Naive thymus-derived CD8-positive, alpha-beta T cell (primary cell): ENCODE results near the gene NOP14. TPM values are rescaled to one million over a fixed set of nuclear protein-coding genes. Genes with fewer than 3 reads are reported as not detected.
"Not testable (repeated sequence)": the region's sequence is repeated elsewhere in the genome, so short reads cannot be mapped to it uniquely, and the experiment has no call there.

Experiments
- ATAC-seq, 2 donors: fragments of 150-1000 bp; cut with Tn5 transposase in 1 of 2; sonication (Bioruptor Pico), chemical (Tn5 transposase) in 1 of 2; 1 replicate in 1 of 2; 2 replicates in 1 of 2; pipeline ENCODE4 v1.10.0; 2021; ENCODE audit warnings: mild to moderate bottlenecking in 2 of 2, moderate library complexity in 2 of 2
- POLR2A ChIA-PET: fragments of 350-600 bp; sonication (Branson Sonifier 250); formaldehyde crosslinking; loops from one replicate; lab custom pipeline; 2021; ENCODE audit warnings: antibody characterized with exemption; lab: Charles Lee
- DNase-seq, 10 donors: peaks; one replicate each; pipeline versions ENCODE4 v3.0.0 to v3.0.0-alpha.2; 2020 to 2022
- H3K27ac Mint-ChIP-seq, 10 donors: one replicate each; pipeline ENCODE4 v1.8.0; 2020 to 2022; ENCODE audit warnings: mild to moderate bottlenecking in 10 of 10, mixed read lengths in 10 of 10, moderate library complexity in 4 of 10, inconsistent platforms in 1 of 10
- H3K27me3 Mint-ChIP-seq, 5 donors: one replicate each; pipeline ENCODE4 v1.8.0; 2021 to 2022; ENCODE audit warnings: mixed read lengths in 5 of 5
- H3K36me3 Mint-ChIP-seq, 3 donors: one replicate each; pipeline ENCODE4 v1.8.0; 2020 to 2022; ENCODE audit warnings: mixed read lengths in 3 of 3, mild to moderate bottlenecking in 2 of 3, inconsistent platforms in 1 of 3
- H3K4me1 Mint-ChIP-seq, 4 donors: one replicate each; pipeline ENCODE4 v1.8.0; 2021 to 2022; ENCODE audit warnings: mixed read lengths in 4 of 4
- H3K4me3 Mint-ChIP-seq, 10 donors: one replicate each; pipeline ENCODE4 v1.8.0; 2020 to 2022; ENCODE audit warnings: mild to moderate bottlenecking in 10 of 10, mixed read lengths in 10 of 10, moderate library complexity in 6 of 10, inconsistent platforms in 1 of 10
- H3K9me3 Mint-ChIP-seq, 9 donors: one replicate each; pipeline ENCODE4 v1.8.0; 2020 to 2022; ENCODE audit warnings: mixed read lengths in 9 of 9, mild to moderate bottlenecking in 3 of 9, inconsistent platforms in 1 of 9, moderate library complexity in 1 of 9
- polyA plus RNA-seq, 3 donors: library from polyadenylated mRNA; unstranded; fragments of 300-500 nt; fragmentation: Illumina TruSeq; gene quantifications; one replicate each; pipeline ENCODE4 v1.2.3, GENCODE V29; 2021
- total RNA-seq, 8 experiments: library from RNA in 2 of 8; stranded (reverse) in 2 of 8; gene quantifications; one replicate each; pipeline ENCODE4 v1.2.3 and lab custom pipeline; 2021 to 2026

Gene NOP14
- total RNA-seq, result 10 to 100 TPM; 46.1 to 47.8 TPM
- 10 to 100 TPM; 10.8 to 31.8 (median 21.8) TPM for polyA plus RNA-seq
- total RNA-seq (lab: John Stamatoyannopoulos, UW), result 92.7 to 321 (median 121) reads per million in 6 experiments

DNA sequence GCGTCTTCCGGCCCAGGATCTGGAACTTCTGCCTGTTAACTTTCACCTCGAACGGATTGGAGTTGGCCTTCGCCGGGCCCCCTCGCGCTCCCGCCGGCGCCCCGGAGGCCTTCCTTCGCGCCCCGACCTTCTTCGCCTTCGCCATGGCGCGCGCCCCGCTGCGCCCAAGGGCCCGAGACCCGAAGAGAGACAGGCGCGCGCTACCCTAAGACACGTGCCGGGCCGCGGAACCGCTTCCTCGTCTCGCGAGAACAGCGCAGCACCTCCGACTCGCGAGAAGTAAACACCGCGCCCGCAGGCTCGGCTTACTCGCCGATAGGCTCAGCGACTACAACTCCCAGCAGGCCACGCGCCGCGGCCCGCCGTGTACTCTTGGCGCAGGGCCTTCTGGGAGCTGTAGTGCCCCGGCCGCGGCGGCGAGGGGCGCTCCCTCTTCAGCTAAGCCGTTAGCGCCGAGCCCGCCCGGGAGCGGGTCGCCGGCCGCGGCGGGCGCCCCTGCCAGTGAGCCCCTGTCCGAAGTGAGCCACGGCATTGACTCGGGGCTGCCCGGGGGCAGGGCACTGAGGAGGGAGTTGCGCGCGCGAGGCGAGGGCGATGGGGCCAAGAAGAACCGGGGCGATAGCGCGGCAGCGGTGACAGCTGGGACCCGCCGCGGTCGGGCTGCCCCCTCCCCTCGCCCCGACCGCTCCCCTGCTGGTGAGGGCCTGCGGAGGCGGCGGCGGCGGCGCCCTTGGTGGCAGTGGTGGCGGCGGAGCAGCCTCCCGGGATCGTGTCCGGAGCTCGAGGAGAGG, at the start of gene NOP14, which contains the start of gene GRK4:
TSS of gene NOP14 (minus strand) at position 232 of the 791 bp plus-strand sequence. CDS start at position 145, 87 bp downstream.
TSS of gene GRK4 (plus strand) at position 397 of the 791 bp plus-strand sequence. CDS start 500 bp downstream, outside the sequence.
- DNase-seq (peak; percentile 94 to 99 (median 97)), ATAC-seq (peak; percentile 80 to 90)
- Mint-ChIP-seq H3K9me3 (no peaks in the 10 kb centered on the region), H3K27me3 (no peaks in the 10 kb centered on the region), H3K4me1 (peaks cover 19 to 48% (median 37%) of the 10 kb centered on the region in 4 donors), H3K4me3 (peak within 1 kb of the TSS; percentile 79 to 92 (median 88)), H3K36me3 (peaks cover 0 to 18% (median 0%) of the 10 kb centered on the region in 3 donors), H3K27ac (peak within 1 kb of the TSS; percentile 82 to 96 (median 90))
- POLR2A ChIA-PET, result interaction anchor here (0.6 to 4.0 kb wide), 19 partner anchors 9 to 1719 kb away, joined by 3 to 28 read pairs (median 3); partner anchors contain the start of genes HTT, HTT-AS and NSD2

- Mint-ChIP-seq H3K4me3 (no peak overlapping the region), H3K9me3 (no peaks in the 10 kb centered on the region), H3K27ac (no peak overlapping the region), H3K27me3 (peaks cover 0 to 2% (median 0%) of the 10 kb centered on the region in 5 donors), H3K36me3 (no peaks in the 10 kb centered on the region), H3K4me1 (no peaks in the 10 kb centered on the region)
- ATAC-seq (no peak), DNase-seq (no peak)
- POLR2A ChIA-PET, result no interaction called here
Measured at GRCh38 chr4:3011456-3012220, 48.4 kb upstream of the NOP14 start.

DNA sequence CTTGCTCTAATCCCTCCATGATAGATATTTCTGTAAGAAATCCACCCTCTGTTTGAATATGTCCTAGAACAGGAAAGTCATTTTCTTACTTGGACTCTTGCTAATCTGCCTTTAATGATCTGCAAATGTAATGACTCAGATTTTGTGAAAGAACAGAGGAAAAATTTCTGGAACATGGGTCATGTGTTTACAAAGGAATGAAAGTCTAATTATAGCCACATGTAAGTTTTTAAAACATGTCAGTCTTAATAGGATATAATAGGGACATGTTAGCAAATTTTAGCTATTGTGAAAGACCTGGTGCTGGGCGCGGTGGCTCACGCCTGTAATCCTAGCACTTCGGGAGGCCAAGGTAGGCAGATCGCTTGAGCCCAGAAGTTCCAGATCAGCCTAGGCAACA, 47.8 kb upstream of the NOP14 start:
- Mint-ChIP-seq H3K27me3 (peaks cover 0 to 2% (median 0%) of the 10 kb centered on the region in 5 donors), H3K9me3 (no peaks in the 10 kb centered on the region), H3K4me1 (no peaks in the 10 kb centered on the region), H3K36me3 (no peaks in the 10 kb centered on the region), H3K4me3 (no peak overlapping the region), H3K27ac (no peak overlapping the region)
- ATAC-seq (no peak), DNase-seq (no peak)
- POLR2A ChIA-PET, result no interaction called here

DNA sequence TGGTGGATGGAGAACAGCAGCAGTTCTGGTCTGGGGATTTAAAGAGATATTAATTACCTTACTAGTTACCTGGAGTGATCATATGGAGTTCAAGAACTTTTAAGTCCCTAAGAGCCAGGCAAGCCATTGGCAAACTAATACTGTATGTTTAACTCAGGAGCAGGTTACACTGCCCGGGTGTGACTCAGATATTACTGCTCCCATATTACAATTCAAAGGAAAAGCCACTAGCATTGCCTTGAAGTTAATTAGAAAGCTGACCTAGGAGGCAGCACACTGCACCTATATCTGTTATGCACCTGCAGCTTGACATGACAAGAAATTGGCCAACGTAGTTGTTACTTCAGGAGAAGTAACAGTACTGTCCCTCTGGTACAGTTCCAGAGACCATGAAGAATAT, 47.4 kb upstream of the NOP14 start:
- POLR2A ChIA-PET, result no interaction called here
- Mint-ChIP-seq H3K27ac (no peak overlapping the region), H3K4me3 (no peak overlapping the region), H3K27me3 (peaks cover 0 to 2% (median 0%) of the 10 kb centered on the region in 5 donors), H3K9me3 (no peaks in the 10 kb centered on the region), H3K4me1 (no peaks in the 10 kb centered on the region), H3K36me3 (no peaks in the 10 kb centered on the region)
- DNase-seq (no peak), ATAC-seq (no peak)

DNA sequence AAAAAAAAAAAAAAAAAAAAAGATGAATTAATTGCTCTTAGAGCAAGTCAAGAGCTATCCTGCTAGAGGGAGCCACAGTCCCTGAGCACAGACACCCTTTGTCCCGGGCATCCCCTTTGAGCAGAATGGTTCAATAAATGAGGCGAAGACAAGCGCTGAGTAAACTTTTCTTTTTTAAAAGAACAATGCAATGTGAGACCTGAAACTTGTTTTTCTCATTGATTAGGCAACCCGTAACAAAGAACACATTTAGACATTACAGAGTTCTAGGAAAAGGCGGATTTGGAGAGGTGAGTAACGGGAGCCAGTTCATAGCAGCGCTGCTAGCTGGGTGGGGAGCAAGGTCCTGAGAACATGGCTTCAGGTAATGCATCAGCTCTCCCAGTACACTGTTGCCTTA, 46.2 kb upstream of the NOP14 start:
- DNase-seq (peak in 1 of 10 donors; percentile 2), ATAC-seq (no peak)
- POLR2A ChIA-PET, result no interaction called here
- Mint-ChIP-seq H3K27ac (no peak overlapping the region), H3K9me3 (no peaks in the 10 kb centered on the region), H3K4me1 (no peaks in the 10 kb centered on the region), H3K36me3 (no peaks in the 10 kb centered on the region), H3K27me3 (peaks cover 0 to 2% (median 0%) of the 10 kb centered on the region in 5 donors), H3K4me3 (no peak overlapping the region)

GRCh38 chr4:3007724-3008123, 44.5 kb upstream of the NOP14 start:
- Mint-ChIP-seq H3K27me3 (peaks cover 0 to 2% (median 0%) of the 10 kb centered on the region in 5 donors), H3K9me3 (no peaks in the 10 kb centered on the region), H3K36me3 (no peaks in the 10 kb centered on the region), H3K27ac (no peak overlapping the region), H3K4me1 (no peaks in the 10 kb centered on the region), H3K4me3 (no peak overlapping the region)
- ATAC-seq (no peak), DNase-seq (no peak)
- POLR2A ChIA-PET, result no interaction called here

GRCh38 chr4:2996415-2996814, 33.2 kb upstream of the NOP14 start:
- no peak overlapping the region for H3K27ac Mint-ChIP-seq
- no peaks in the 10 kb centered on the region for H3K27me3 Mint-ChIP-seq
- POLR2A ChIA-PET, result no interaction called here
- ATAC-seq, result no peak
- no peaks in the 10 kb centered on the region for H3K4me1 Mint-ChIP-seq
- H3K9me3 Mint-ChIP-seq, result no peaks in the 10 kb centered on the region
- H3K4me3 Mint-ChIP-seq, result no peak overlapping the region
- no peaks in the 10 kb centered on the region for H3K36me3 Mint-ChIP-seq
- DNase-seq, result no peak

GRCh38 chr4:2995546-2996265, 32.5 kb upstream of the NOP14 start:
- Mint-ChIP-seq H3K27ac (no peak overlapping the region), H3K9me3 (no peaks in the 10 kb centered on the region), H3K36me3 (no peaks in the 10 kb centered on the region), H3K4me1 (no peaks in the 10 kb centered on the region), H3K27me3 (peaks cover 0 to 3% (median 0%) of the 10 kb centered on the region in 5 donors), H3K4me3 (no peak overlapping the region)
- ATAC-seq, result no peak
- DNase-seq, result no peak
- POLR2A ChIA-PET, result no interaction called here

GRCh38 chr4:2994917-2995316, 31.7 kb upstream of the NOP14 start:
- H3K27me3 Mint-ChIP-seq, result peaks cover 0 to 3% (median 0%) of the 10 kb centered on the region in 5 donors
- DNase-seq (no peak), ATAC-seq (no peak)
- POLR2A ChIA-PET, result interaction anchor here (0.6 kb wide), 1 partner anchor 41 kb away, joined by 3 read pairs; no protein-coding TSS in a partner anchor
- peak overlapping the region in 1 of 10 donors; percentile 43 for H3K27ac Mint-ChIP-seq
- no peaks in the 10 kb centered on the region for H3K9me3 Mint-ChIP-seq
- H3K4me1 Mint-ChIP-seq, result no peaks in the 10 kb centered on the region
- no peak overlapping the region for H3K4me3 Mint-ChIP-seq
- H3K36me3 Mint-ChIP-seq, result no peaks in the 10 kb centered on the region

- Mint-ChIP-seq H3K27ac (no peak overlapping the region), H3K4me1 (no peaks in the 10 kb centered on the region), H3K9me3 (peaks cover 0 to 3% (median 0%) of the 10 kb centered on the region in 9 donors), H3K27me3 (peaks cover 0 to 3% (median 1%) of the 10 kb centered on the region in 5 donors), H3K36me3 (peaks cover 0 to 1% (median 0%) of the 10 kb centered on the region in 3 donors), H3K4me3 (no peak overlapping the region)
- no peak for ATAC-seq
- DNase-seq, result no peak
- POLR2A ChIA-PET, result no interaction called here
Measured at GRCh38 chr4:2991243-2991642, 28.0 kb upstream of the NOP14 start.

DNA sequence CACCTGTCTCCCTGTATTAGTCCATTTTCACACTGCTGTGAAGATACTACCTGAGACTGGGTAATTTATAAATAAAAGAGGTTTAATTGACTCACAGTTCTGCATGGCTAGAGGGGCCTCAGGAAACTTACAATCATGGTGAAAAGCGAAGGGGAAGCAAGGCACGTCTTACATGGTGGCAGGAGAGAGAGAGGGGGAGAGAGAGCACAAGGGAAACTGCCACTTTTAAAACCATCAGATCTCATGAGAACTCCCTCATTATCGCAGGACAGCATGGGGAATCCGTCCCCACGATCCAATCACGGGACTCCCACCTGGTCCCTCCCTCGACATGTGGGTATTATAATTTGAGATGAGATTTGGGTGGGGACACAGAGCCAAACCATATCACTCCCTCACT, 20.5 kb upstream of the NOP14 start:
- ATAC-seq, H3K27me3 Mint-ChIP-seq, H3K4me1 Mint-ChIP-seq, DNase-seq, POLR2A ChIA-PET, H3K4me3 Mint-ChIP-seq, H3K27ac Mint-ChIP-seq, H3K36me3 Mint-ChIP-seq: not testable (repeated sequence)
- peaks cover 0 to 12% (median 3%) of the 10 kb centered on the region in 9 donors for H3K9me3 Mint-ChIP-seq

- H3K4me3 Mint-ChIP-seq, result no peak overlapping the region
- peaks cover 0 to 4% (median 0%) of the 10 kb centered on the region in 5 donors for H3K27me3 Mint-ChIP-seq
- H3K27ac Mint-ChIP-seq, result no peak overlapping the region
- H3K9me3 Mint-ChIP-seq, result peaks cover 0 to 12% (median 0%) of the 10 kb centered on the region in 9 donors
- H3K36me3 Mint-ChIP-seq, result no peaks in the 10 kb centered on the region
- POLR2A ChIA-PET, result no interaction called here
- DNase-seq (no peak), ATAC-seq (no peak)
- H3K4me1 Mint-ChIP-seq, result peaks cover 0 to 4% (median 2%) of the 10 kb centered on the region in 4 donors
Measured at GRCh38 chr4:2982012-2982411, 18.8 kb upstream of the NOP14 start.
